GM12878 (cell line): ENCODE measurements around the gene ASIP. TPM values are rescaled to one million over a fixed set of nuclear protein-coding genes. Genes with fewer than 3 reads are reported as not detected.
A peak's percentile ranks its signal among the peaks of the same experiment; 100 is the strongest.

ENCODE experiments used
- ATAC-seq: fragments of 200-7000 bp; cut with Tn5 transposase; 3 replicates; pipeline ENCODE4 v1.9.1; 2020; ENCODE audit warnings: mild to moderate bottlenecking, moderate library complexity
- BruUV-seq: library from RNA; stranded (reverse); fragments of 400-500 nt; replicated peaks from 2 replicates; lab custom pipeline; 2021; lab: Mats Ljungman, UMichigan
- CTCF ChIA-PET: fragments of 300-600 bp; sonication (Branson Sonifier 250); formaldehyde crosslinking; extraction: SDS; loops from one replicate; lab custom pipeline; 2021; ENCODE audit warnings: inconsistent platforms; lab: Yijun Ruan, JAX
- POLR2A ChIA-PET: fragments of 350-600 bp; formaldehyde crosslinking; extraction: SDS; loops from one replicate; lab custom pipeline; 2021; ENCODE audit warnings: inconsistent platforms; lab: Charles Lee
- RAD21 ChIA-PET: fragments of 300-600 bp; sonication (Branson Sonifier 250); formaldehyde crosslinking; loops from one replicate; lab custom pipeline; 2023; ENCODE audit warnings: antibody characterized with exemption; ENCODE audit not compliant: unreplicated experiment; lab: Charles Lee
- SMC1A ChIA-PET: fragments of 300-600 bp; sonication (Branson Sonifier 250); formaldehyde crosslinking; loops from one replicate; lab custom pipeline; 2023; ENCODE audit not compliant: unreplicated experiment, uncharacterized antibody; lab: Charles Lee
- DNase-seq: peaks from one replicate; pipeline ENCODE4 v3.0.0-alpha.2; 2011; ENCODE audit warnings: low read depth, low spot score
- FAIRE-seq: peaks from 3 replicates; lab custom pipeline; 2011; peaks lifted over from hg19 to GRCh38; lab: Jason Lieb, UNC
- H2AFZ ChIP-seq: 2 replicates; pipeline ENCODE4 v1.6.0; 2011; ENCODE audit warnings: low read depth, low read length, control low read depth; ENCODE audit not compliant: control insufficient read depth
- H3K27ac ChIP-seq: 2 replicates; pipeline ENCODE4 v1.5.1; 2011; ENCODE audit warnings: control low read depth; ENCODE audit not compliant: control insufficient read depth, insufficient read depth
- H3K27me3 ChIP-seq, 2 experiments: replicated peaks in 1 of 2; 2 replicates each; pipeline versions ENCODE4 v1.6.0 to v1.6.1; 2011; ENCODE audit warnings: low read length in 1 of 2; ENCODE audit not compliant: control insufficient read depth in 2 of 2, insufficient read depth in 2 of 2
- H3K36me3 ChIP-seq, 2 experiments: 2 replicates each; pipeline ENCODE4 v1.5.1; 2011; ENCODE audit warnings: low read length in 1 of 2; ENCODE audit not compliant: control insufficient read depth in 2 of 2, insufficient read depth in 2 of 2
- H3K4me1 ChIP-seq: 2 replicates; pipeline ENCODE4 v1.6.1; 2011; ENCODE audit warnings: mild to moderate bottlenecking, low read length, moderate library complexity, mixed read lengths; ENCODE audit not compliant: control insufficient read depth, insufficient read depth
- H3K4me2 ChIP-seq: 2 replicates; pipeline ENCODE4 v1.6.0; 2011; ENCODE audit warnings: control low read depth; ENCODE audit not compliant: control insufficient read depth, insufficient read depth
- H3K4me3 ChIP-seq: fragments of 200-600 bp; sonication (generic); 2 replicates; pipeline ENCODE4 v1.5.1; 2016
- H3K79me2 ChIP-seq: 2 replicates; pipeline ENCODE4 v1.6.0; 2011; ENCODE audit warnings: low read length; ENCODE audit not compliant: control insufficient read depth, insufficient read depth
- H3K9ac ChIP-seq: 2 replicates; pipeline ENCODE4 v1.8.0; 2011; ENCODE audit warnings: low read length, control low read depth, mixed read lengths; ENCODE audit not compliant: control insufficient read depth, insufficient read depth
- H3K9me3 ChIP-seq: replicated peaks from 3 replicates; pipeline ENCODE4 v1.5.1; 2011; ENCODE audit warnings: mild to moderate bottlenecking, low read length; ENCODE audit not compliant: control insufficient read depth, insufficient read depth
- H4K20me1 ChIP-seq: 2 replicates; pipeline ENCODE4 v1.6.0; 2011; ENCODE audit not compliant: control insufficient read depth, insufficient read depth
- CHD2 ChIP-seq: IDR thresholded peaks from 2 replicates; pipeline ENCODE4 v1.6.1; 2011; ENCODE audit warnings: low read depth, low read length, improper control_type of control experiment, borderline replicate concordance
- EGR1 ChIP-seq, 2 experiments: IDR thresholded peaks; 1 replicate in 1 of 2; 2 replicates in 1 of 2; pipeline ENCODE4 v1.6.1; 2011 to 2012; ENCODE audit warnings: low read depth in 2 of 2, low read length in 2 of 2, borderline replicate concordance in 1 of 2, mild to moderate bottlenecking in 1 of 2, moderate library complexity in 1 of 2
- HSF1 ChIP-seq: fragments of 150-350 bp; IDR thresholded peaks from 2 replicates; pipeline ENCODE4 v1.6.1; 2014; ENCODE audit warnings: mild to moderate bottlenecking, low read depth, low read length
- IKZF1 ChIP-seq: fragments of 450-650 bp; conservative IDR thresholded peaks from 2 replicates; pipeline ENCODE4 v1.6.1; 2017; ENCODE audit warnings: antibody characterized with exemption, mild to moderate bottlenecking
- IRF5 ChIP-seq: fragments of 450-650 bp; IDR thresholded peaks from 2 replicates; pipeline ENCODE4 v1.6.1; 2017; ENCODE audit warnings: borderline replicate concordance
- MYB ChIP-seq: fragments of 150-350 bp; IDR thresholded peaks from 2 replicates; pipeline ENCODE4 v1.6.1; 2014; ENCODE audit warnings: mild to moderate bottlenecking, low read depth, low read length, borderline replicate concordance
- PKNOX1 ChIP-seq: fragments of 450-650 bp; IDR thresholded peaks from 2 replicates; pipeline ENCODE4 v1.6.1; 2016; ENCODE audit warnings: mild to moderate bottlenecking
- SRF ChIP-seq, 2 experiments: IDR thresholded peaks; 2 replicates each; pipeline ENCODE4 v1.6.1; 2011; ENCODE audit warnings: low read depth in 2 of 2, low read length in 2 of 2, mild to moderate bottlenecking in 1 of 2, moderate library complexity in 1 of 2
- TARDBP ChIP-seq: IDR thresholded peaks from 2 replicates; pipeline ENCODE4 v1.6.1; 2016; ENCODE audit warnings: borderline replicate concordance
- ZBTB40 ChIP-seq: fragments of 450-650 bp; IDR thresholded peaks from 2 replicates; pipeline ENCODE4 v1.6.1; 2016; ENCODE audit warnings: mild to moderate bottlenecking, moderate library complexity, borderline replicate concordance
- ZNF207 ChIP-seq: fragments of 450-650 bp; IDR thresholded peaks from 2 replicates; pipeline ENCODE4 v1.6.1; 2014; ENCODE audit warnings: antibody characterized with exemption, mild to moderate bottlenecking, borderline replicate concordance
- WGBS: methylation state at CpG from one replicate; pipeline ENCODE4 v1.1.6; 2016; ENCODE audit warnings: low lambda C conversion rate; ENCODE audit not compliant: insufficient replicate concordance, insufficient coverage; ENCODE audit errors: missing lambda C conversion rate; 5-methylcytosine and 5-hydroxymethylcytosine counted together
- in situ Hi-C: fragments of 300-500 bp; cut with MboI; formaldehyde crosslinking; loops from 9 replicates; pipeline ENCODE4 v1.14.3; 2018; ENCODE audit warnings: mixed read lengths
- intact Hi-C: fragments of 100-400 bp; cut with micrococcal nuclease; formaldehyde crosslinking; loops from one replicate; pipeline ENCODE4 v1.14.2; 2022; ENCODE audit not compliant: unreplicated experiment
- polyA plus RNA-seq, 11 experiments: library from polyadenylated mRNA; depleted of rRNA in 4 of 11; unstranded in 6 of 11; stranded (reverse) in 5 of 11; fragments of >200 nt; fragmentation: Nextera tagmentation in 4 of 11; fragmentation: Illumina TruSeq in 1 of 11; extraction: Ambion mirVana in 4 of 11; extraction: Trizol in 1 of 11; gene quantifications; 1 replicate in 1 of 11; 2 replicates in 10 of 11; pipeline versions ENCODE4 v1.2.1 to v1.2.3, GENCODE V29; 2011 to 2016; ENCODE audit warnings: inconsistent platforms in 2 of 11, missing spikeins in 2 of 11, low read depth in 1 of 11
- total RNA-seq, 4 experiments: library from RNA; depleted of rRNA in 3 of 4; stranded (reverse); fragments of >200 nt in 3 of 4; fragmentation: Illumina TruSeq in 1 of 4; extraction: Trizol in 1 of 4; gene quantifications; 2 replicates each; pipeline versions ENCODE4 v1.2.1 to v1.2.3, GENCODE V29; 2013 to 2021

ASIP gene
- total and polyA plus RNA-seq, 10 of the 15 experiments (the other 5 are each of a cell fraction or from before 2014, with no cell fraction given): 0.29 TPM; not detected in 9

GRCh38 chr20:34312024-34312460 lies 70.8 kb downstream of the ASIP start:
- no peak; the same call in 2 of the 3 replicates for ATAC-seq
- H3K36me3 ChIP-seq: no peaks in the 10 kb centered on the region
- H2AFZ ChIP-seq: no peak overlapping the region
- no peak overlapping the region for H3K9ac ChIP-seq
- no peak for FAIRE-seq
- ChIA-PET POLR2A (interaction anchor here (0.7 to 1.1 kb wide), 6 partner anchors 104 to 458 kb away, joined by 3 to 7 read pairs (median 4); partner anchors contain the start of gene DYNLRB1), CTCF (interaction anchor here (0.6 to 5.8 kb wide), 68 partner anchors 10 to 512 kb away, joined by 3 to 83 read pairs (median 7); partner anchors contain the start of genes AHCY, DYNLRB1, ITCH and TP53INP2)
- H3K4me2 ChIP-seq: peak overlapping the region; percentile 73
- intact Hi-C loops: loop anchor here (1.0 to 5.0 kb wide), 4 partner anchors 161 to 455 kb away; no protein-coding TSS in a partner anchor
- H3K9me3 ChIP-seq: no peaks in the 10 kb centered on the region
- in situ Hi-C loops: loop anchor here (5.0 kb wide), 2 partner anchors 205 to 455 kb away; partner anchors contain the start of gene DYNLRB1
- peaks cover 8% of the 10 kb centered on the region; the same call in 1 of the 2 replicates for H3K4me1 ChIP-seq
- no peaks in the 10 kb centered on the region for H3K79me2 ChIP-seq
- 25% methylated on average over 11 of the region's 11 CpGs for WGBS
- H3K27me3 ChIP-seq: peaks cover 0 to 9% of the 10 kb centered on the region in 2 experiments; a peak in 1 of 4 replicates
- no peak overlapping the region for H3K27ac ChIP-seq
- no TSS peak for BruUV-seq
- no peak for TF ChIP-seq PKNOX1
- TF ChIP-seq IKZF1: no peak
- TF ChIP-seq CHD2: no peak
- TF ChIP-seq ZBTB40: no peak
- TF ChIP-seq HSF1: no peak
- no peak for TF ChIP-seq SRF (IDR thresholded peaks at IDR 0.05; ENCODE audit: low read depth in 2 of 2, low read length in 2 of 2)
- no peak for TF ChIP-seq TARDBP
- TF ChIP-seq IRF5: no peak
- TF ChIP-seq MYB: no peak
- TF ChIP-seq ZNF207: no peak
- no peak for TF ChIP-seq EGR1 (IDR thresholded peaks at IDR 0.05; ENCODE audit: borderline replicate concordance in 1 of 2, low read depth in 2 of 2, low read length in 2 of 2)
- TF ChIP-seq, all 136 proteins: peak for 0
- ChIA-PET SMC1A (interaction anchor here (0.6 to 3.7 kb wide), 57 partner anchors 9 to 524 kb away, joined by 3 to 46 read pairs (median 5); partner anchors contain the start of genes AHCY and DYNLRB1), RAD21 (interaction anchor here (0.5 to 3.7 kb wide), 52 partner anchors 10 to 460 kb away, joined by 3 to 58 read pairs (median 8); partner anchors contain the start of genes AHCY, DYNLRB1 and ITCH)
- H3K4me3 ChIP-seq: no peak overlapping the region
- DNase-seq: no peak
- H4K20me1 ChIP-seq: no peaks in the 10 kb centered on the region
